ENCODE measurements around the gene LCN2. TPM values are rescaled to one million over a fixed set of nuclear protein-coding genes. Genes with fewer than 3 reads are reported as not detected.

Gene LCN2
- total RNA-seq, 4 donors from 2014 or later = 0.98 to 2.6 TPM; not detected in 2

DNA sequence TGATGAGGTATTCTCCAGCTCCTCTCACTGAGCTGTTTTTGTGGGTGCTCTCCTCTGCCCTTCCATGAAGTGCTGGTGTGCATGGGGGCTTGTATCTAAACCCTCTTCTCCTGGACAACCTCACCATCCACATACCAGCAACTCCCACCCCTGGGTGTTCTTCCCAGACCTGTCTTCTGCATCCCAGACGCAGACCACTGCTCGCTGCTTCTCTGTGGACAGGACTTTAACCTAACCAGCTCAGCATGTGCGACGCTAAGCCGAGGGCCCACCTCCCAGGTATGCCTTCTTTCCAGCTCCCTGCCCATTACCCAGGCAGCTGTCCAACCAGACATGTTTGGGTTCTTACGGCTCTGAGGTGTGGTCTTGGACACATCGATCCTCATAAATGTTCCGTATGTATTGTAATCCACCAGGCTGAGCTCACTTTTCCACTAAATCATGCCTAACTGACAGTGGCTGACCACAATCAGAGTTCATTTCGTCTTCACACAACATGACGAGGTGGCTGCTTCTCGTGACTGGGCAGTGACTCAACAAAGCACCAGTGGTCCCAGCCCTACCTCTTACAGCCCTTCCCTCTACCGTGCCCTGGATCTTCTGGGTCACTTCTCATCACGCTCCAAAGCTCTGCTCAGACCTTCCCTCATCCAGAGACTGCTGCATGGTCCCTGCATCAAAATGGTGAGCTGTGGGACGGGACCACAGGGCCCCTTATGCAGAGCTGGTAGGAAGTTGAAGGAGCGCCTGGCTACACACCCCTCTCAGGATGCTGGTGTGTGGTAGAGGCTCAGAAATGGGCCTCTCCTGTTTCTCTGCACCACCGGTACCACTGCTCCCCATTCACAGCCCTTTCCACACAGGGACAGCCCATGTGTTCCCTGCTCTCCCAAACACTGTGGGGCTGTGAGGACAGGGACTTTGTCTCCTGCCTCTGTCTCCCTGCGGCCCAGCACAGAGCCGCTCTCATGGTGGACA is 12.1 kb upstream of the LCN2 start:
- intact Hi-C loops (cut with DNase I; ENCODE audit: low total_unique reads) = no loop called here
- H3K4me1 ChIP-seq = no peaks in the 10 kb centered on the region

DNA sequence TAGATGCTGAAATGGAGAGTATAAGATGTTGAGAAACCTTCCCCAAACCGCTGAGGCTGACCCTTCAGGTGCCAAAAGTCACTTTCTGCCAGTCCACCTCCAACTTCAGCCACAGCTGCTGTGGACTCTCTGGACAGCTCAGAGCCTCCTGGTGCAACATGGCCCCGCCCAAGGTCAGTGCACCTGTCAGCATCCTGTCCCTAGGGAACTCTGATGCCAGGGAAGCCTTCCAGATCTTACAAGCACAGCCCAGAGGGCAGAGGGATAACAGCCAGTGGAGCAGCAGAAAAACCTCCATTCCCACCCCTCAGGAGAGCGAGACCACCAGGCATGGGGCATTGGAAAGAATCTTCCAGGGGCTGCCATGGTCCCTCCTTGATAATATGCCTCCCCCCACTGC is 11.3 kb upstream of the LCN2 start:
- intact Hi-C loops (cut with DNase I; ENCODE audit: low total_unique reads) = no loop called here
- TF ChIP-seq POLR2A (IDR thresholded peaks at IDR 0.05) = no peak
- TF ChIP-seq, protein P1, sequence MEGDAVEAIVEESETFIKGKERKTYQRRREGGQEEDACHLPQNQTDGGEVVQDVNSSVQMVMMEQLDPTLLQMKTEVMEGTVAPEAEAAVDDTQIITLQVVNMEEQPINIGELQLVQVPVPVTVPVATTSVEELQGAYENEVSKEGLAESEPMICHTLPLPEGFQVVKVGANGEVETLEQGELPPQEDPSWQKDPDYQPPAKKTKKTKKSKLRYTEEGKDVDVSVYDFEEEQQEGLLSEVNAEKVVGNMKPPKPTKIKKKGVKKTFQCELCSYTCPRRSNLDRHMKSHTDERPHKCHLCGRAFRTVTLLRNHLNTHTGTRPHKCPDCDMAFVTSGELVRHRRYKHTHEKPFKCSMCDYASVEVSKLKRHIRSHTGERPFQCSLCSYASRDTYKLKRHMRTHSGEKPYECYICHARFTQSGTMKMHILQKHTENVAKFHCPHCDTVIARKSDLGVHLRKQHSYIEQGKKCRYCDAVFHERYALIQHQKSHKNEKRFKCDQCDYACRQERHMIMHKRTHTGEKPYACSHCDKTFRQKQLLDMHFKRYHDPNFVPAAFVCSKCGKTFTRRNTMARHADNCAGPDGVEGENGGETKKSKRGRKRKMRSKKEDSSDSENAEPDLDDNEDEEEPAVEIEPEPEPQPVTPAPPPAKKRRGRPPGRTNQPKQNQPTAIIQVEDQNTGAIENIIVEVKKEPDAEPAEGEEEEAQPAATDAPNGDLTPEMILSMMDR (IDR thresholded peaks at IDR 0.05) = no peak
- DNase-seq = no peak

More for the DNA sequence above, 12.1 kb upstream of the LCN2 start:
- no peak for DNase-seq
- no peaks in the 10 kb centered on the region for H3K36me3 ChIP-seq
- no peak overlapping the region for H3K27ac ChIP-seq
- H3K27me3 ChIP-seq = no peaks in the 10 kb centered on the region
- H3K4me3 ChIP-seq = no peak overlapping the region
- TF ChIP-seq POLR2A (IDR thresholded peaks at IDR 0.05) = no peak
- TF ChIP-seq, protein P1 (IDR thresholded peaks at IDR 0.05) = no peak
- H3K9me3 ChIP-seq = no peaks in the 10 kb centered on the region

DNA sequence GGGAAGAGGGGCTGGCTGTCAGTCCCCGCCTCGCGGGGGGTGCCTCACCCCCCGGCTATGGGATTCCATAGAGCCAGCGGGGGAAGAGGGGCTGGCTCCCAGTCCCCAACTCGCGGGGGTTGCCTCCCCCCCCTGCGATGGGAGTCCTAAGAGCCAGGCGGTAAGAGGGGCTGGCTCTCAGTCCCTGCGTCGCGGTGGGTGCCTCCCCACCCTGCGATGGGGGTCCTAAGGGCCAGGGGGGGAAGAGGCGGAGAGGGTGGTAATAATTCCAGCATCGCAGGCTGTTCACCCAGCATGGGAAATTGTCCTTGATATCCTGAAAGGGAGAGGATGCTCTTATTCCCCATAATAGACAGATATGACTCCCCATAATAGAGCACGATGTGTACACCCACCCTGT is 9.6 kb upstream of the LCN2 start:
- intact Hi-C loops (cut with DNase I; ENCODE audit: low total_unique reads) = no loop called here
- Histone ChIP-seq H3K27ac (no peak overlapping the region), H3K36me3 (no peaks in the 10 kb centered on the region), H3K27me3 (no peaks in the 10 kb centered on the region), H3K9me3 (no peaks in the 10 kb centered on the region), H3K4me1 (no peaks in the 10 kb centered on the region), H3K4me3 (no peak overlapping the region)
- TF ChIP-seq, protein P1 (IDR thresholded peaks at IDR 0.05) = no peak
- TF ChIP-seq POLR2A (IDR thresholded peaks at IDR 0.05) = no peak
- DNase-seq = no peak

More for the DNA sequence above, 11.3 kb upstream of the LCN2 start:
- H3K9me3 ChIP-seq = no peaks in the 10 kb centered on the region
- H3K27me3 ChIP-seq = no peaks in the 10 kb centered on the region
- H3K4me1 ChIP-seq = no peaks in the 10 kb centered on the region
- no peak overlapping the region for H3K4me3 ChIP-seq
- no peak overlapping the region for H3K27ac ChIP-seq
- no peaks in the 10 kb centered on the region for H3K36me3 ChIP-seq

DNA sequence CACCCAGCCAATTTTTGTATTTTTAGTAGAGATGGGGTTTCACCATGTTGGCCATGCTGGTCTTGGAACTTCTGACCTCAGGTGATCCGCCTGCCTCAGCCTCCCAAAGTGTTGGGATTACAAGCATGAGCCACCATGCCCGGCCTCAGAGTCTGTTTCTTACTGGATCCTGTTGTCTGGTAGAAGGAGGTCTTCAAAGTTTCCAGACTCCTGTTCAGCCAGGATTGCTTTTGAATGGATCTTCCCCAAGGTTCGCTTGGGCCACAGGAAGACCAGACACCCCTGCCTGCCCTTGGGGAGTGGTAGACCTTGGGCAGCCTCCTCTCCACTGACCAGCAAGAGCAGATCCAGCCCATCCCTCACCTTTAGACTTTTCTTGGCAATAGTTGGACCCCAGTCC is 7.6 kb upstream of the LCN2 start:
- DNase-seq = no peak
- no peaks in the 10 kb centered on the region for H3K9me3 ChIP-seq
- no peak overlapping the region for H3K4me3 ChIP-seq
- H3K4me1 ChIP-seq = no peaks in the 10 kb centered on the region
- intact Hi-C loops (cut with DNase I; ENCODE audit: low total_unique reads) = no loop called here
- H3K27ac ChIP-seq = no peak overlapping the region
- TF ChIP-seq, protein P1 (IDR thresholded peaks at IDR 0.05) = no peak
- TF ChIP-seq POLR2A (IDR thresholded peaks at IDR 0.05) = no peak
- no peaks in the 10 kb centered on the region for H3K36me3 ChIP-seq
- no peaks in the 10 kb centered on the region for H3K27me3 ChIP-seq

DNA sequence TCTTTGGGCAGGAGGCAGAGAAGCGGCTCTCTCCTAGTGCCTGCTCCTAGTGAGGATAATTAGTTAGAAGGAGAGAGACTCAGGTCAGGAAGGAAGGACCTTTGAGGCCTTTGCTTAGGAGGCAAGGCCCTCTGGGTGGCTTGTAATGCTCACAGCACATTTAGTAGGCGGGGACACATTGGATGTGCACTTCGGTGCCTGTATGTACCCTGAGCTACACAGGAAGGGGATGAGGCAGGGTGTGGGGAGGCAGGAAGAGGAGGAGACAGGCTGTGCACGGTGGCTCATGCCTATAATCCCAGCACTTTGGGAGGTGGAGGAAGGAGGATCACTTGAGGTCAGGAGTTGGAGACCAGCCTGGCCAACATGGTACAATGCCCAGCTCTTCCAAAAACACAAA is 7.2 kb upstream of the LCN2 start:
- H3K4me3 ChIP-seq = no peak overlapping the region
- no peaks in the 10 kb centered on the region for H3K4me1 ChIP-seq
- intact Hi-C loops (cut with DNase I; ENCODE audit: low total_unique reads) = no loop called here
- no peaks in the 10 kb centered on the region for H3K9me3 ChIP-seq
- H3K27ac ChIP-seq = no peak overlapping the region
- H3K36me3 ChIP-seq = no peaks in the 10 kb centered on the region
- no peak for DNase-seq
- TF ChIP-seq POLR2A (IDR thresholded peaks at IDR 0.05) = no peak
- TF ChIP-seq, protein P1 (IDR thresholded peaks at IDR 0.05) = no peak
- H3K27me3 ChIP-seq = no peaks in the 10 kb centered on the region
